ENCODE results near the gene NPR1.

NPR1 gene

GRCh38 chr1:153688276-153688675, 9.8 kb downstream of the NPR1 start:
- Histone ChIP-seq H2AFZ (ENCODE audit: low read depth, low read length) (no peak overlapping the region), H3K79me2 (ENCODE audit: low read length) (no peaks in the 10 kb centered on the region), H3K4me1 (ENCODE audit: low read length) (no peaks in the 10 kb centered on the region), H3K27me3 (ENCODE audit: low read depth, low read length) (peaks cover 17% of the 10 kb centered on the region), H3K9ac (ENCODE audit: low read length) (no peak overlapping the region), H3K36me3 (replicated peaks; ENCODE audit: low read depth, low read length) (no peaks in the 10 kb centered on the region), H4K20me1 (ENCODE audit: insufficient read depth, low read length) (no peaks in the 10 kb centered on the region), H3K27ac (ENCODE audit: low read length) (no peak overlapping the region), H3K9me3 (ENCODE audit: insufficient read depth, low read length) (no peaks in the 10 kb centered on the region), H3K4me3 (ENCODE audit: low read length) (no peak overlapping the region), H3K4me2 (ENCODE audit: low read length) (no peak overlapping the region)
- TF ChIP-seq EZH2phosphoT487 (IDR thresholded peaks at IDR 0.05; ENCODE audit: low read depth) (no peak), CTCF (IDR thresholded peaks at IDR 0.05; ENCODE audit: low read depth, low read length) (no peak)

GRCh38 chr1:153688736-153689328, 10.3 kb downstream of the NPR1 start:
- no peak overlapping the region for H3K27ac ChIP-seq (ENCODE audit: low read length)
- H3K4me2 ChIP-seq (ENCODE audit: low read length): no peak overlapping the region

GRCh38 chr1:153693466-153693865, 15.0 kb downstream of the NPR1 start:
- Histone ChIP-seq H3K36me3 (replicated peaks; ENCODE audit: low read depth, low read length) (no peaks in the 10 kb centered on the region), H3K9ac (ENCODE audit: low read length) (no peak overlapping the region), H4K20me1 (ENCODE audit: insufficient read depth, low read length) (no peaks in the 10 kb centered on the region), H3K4me3 (ENCODE audit: low read length) (no peak overlapping the region), H2AFZ (ENCODE audit: low read depth, low read length) (no peak overlapping the region), H3K27me3 (ENCODE audit: low read depth, low read length) (no peaks in the 10 kb centered on the region), H3K4me1 (ENCODE audit: low read length) (no peaks in the 10 kb centered on the region), H3K9me3 (ENCODE audit: insufficient read depth, low read length) (no peaks in the 10 kb centered on the region), H3K4me2 (ENCODE audit: low read length) (no peak overlapping the region), H3K27ac (ENCODE audit: low read length) (no peak overlapping the region), H3K79me2 (ENCODE audit: low read length) (no peaks in the 10 kb centered on the region)
- TF ChIP-seq CTCF (IDR thresholded peaks at IDR 0.05; ENCODE audit: low read depth, low read length) (no peak), EZH2phosphoT487 (IDR thresholded peaks at IDR 0.05; ENCODE audit: low read depth) (no peak)

More at GRCh38 chr1:153688736-153689328, 10.3 kb downstream of the NPR1 start:
- Histone ChIP-seq H4K20me1 (ENCODE audit: insufficient read depth, low read length) (no peaks in the 10 kb centered on the region), H2AFZ (ENCODE audit: low read depth, low read length) (no peak overlapping the region), H3K4me1 (ENCODE audit: low read length) (no peaks in the 10 kb centered on the region), H3K36me3 (replicated peaks; ENCODE audit: low read depth, low read length) (no peaks in the 10 kb centered on the region), H3K79me2 (ENCODE audit: low read length) (no peaks in the 10 kb centered on the region), H3K4me3 (ENCODE audit: low read length) (no peak overlapping the region), H3K9me3 (ENCODE audit: insufficient read depth, low read length) (no peaks in the 10 kb centered on the region), H3K27me3 (ENCODE audit: low read depth, low read length) (peaks cover 17% of the 10 kb centered on the region), H3K9ac (ENCODE audit: low read length) (no peak overlapping the region)
- TF ChIP-seq EZH2phosphoT487 (IDR thresholded peaks at IDR 0.05; ENCODE audit: low read depth): no peak

- TF ChIP-seq CTCF (IDR thresholded peaks at IDR 0.05; ENCODE audit: low read depth, low read length) (no peak), EZH2phosphoT487 (IDR thresholded peaks at IDR 0.05; ENCODE audit: low read depth) (no peak)
- no peaks in the 10 kb centered on the region for H3K27me3 ChIP-seq (ENCODE audit: low read depth, low read length)
- H3K36me3 ChIP-seq (replicated peaks; ENCODE audit: low read depth, low read length): no peaks in the 10 kb centered on the region
- H3K27ac ChIP-seq (ENCODE audit: low read length): no peak overlapping the region
- H3K9me3 ChIP-seq (ENCODE audit: insufficient read depth, low read length): no peaks in the 10 kb centered on the region
- H2AFZ ChIP-seq (ENCODE audit: low read depth, low read length): no peak overlapping the region
- H3K9ac ChIP-seq (ENCODE audit: low read length): no peak overlapping the region
- no peak overlapping the region for H3K4me2 ChIP-seq (ENCODE audit: low read length)
- H4K20me1 ChIP-seq (ENCODE audit: insufficient read depth, low read length): no peaks in the 10 kb centered on the region
- no peaks in the 10 kb centered on the region for H3K4me1 ChIP-seq (ENCODE audit: low read length)
- no peak overlapping the region for H3K4me3 ChIP-seq (ENCODE audit: low read length)
- H3K79me2 ChIP-seq (ENCODE audit: low read length): no peaks in the 10 kb centered on the region
Observed at GRCh38 chr1:153696741-153697140, 18.3 kb downstream of the NPR1 start.
